Inferior parietal cortex (tissue), 1 donor: Measurements from ENCODE around the gene A3GALT2.

ENCODE experiments used
- DNase-seq: peaks from one replicate; pipeline ENCODE4 v3.0.0-alpha.2; 2016; ENCODE audit errors: extremely low spot score

The A3GALT2 gene

GRCh38 chr1:33350611-33351280 is 29.8 kb upstream of the A3GALT2 start:
- no peak for DNase-seq

GRCh38 chr1:33349778-33350610 is 29.1 kb upstream of the A3GALT2 start:
- DNase-seq: peak; percentile 76

- peak; percentile 66 for DNase-seq
These were observed 28.3 kb upstream of the A3GALT2 start for GRCh38 chr1:33349081-33349759.

- DNase-seq: no peak
These were observed 27.8 kb upstream of the A3GALT2 start for GRCh38 chr1:33348676-33349080.

GRCh38 chr1:33348194-33348593 is 27.3 kb upstream of the A3GALT2 start:
- DNase-seq: no peak

GRCh38 chr1:33347650-33347992 is 26.7 kb upstream of the A3GALT2 start:
- DNase-seq: peak; percentile 14

- no peak for DNase-seq
These were observed 26.2 kb upstream of the A3GALT2 start for GRCh38 chr1:33346927-33347649.

- no peak for DNase-seq
These were observed 25.6 kb upstream of the A3GALT2 start for GRCh38 chr1:33346533-33346926.

GRCh38 chr1:33344896-33345560 is 24.1 kb upstream of the A3GALT2 start:
- DNase-seq: no peak

- DNase-seq: no peak
These were observed 22.6 kb upstream of the A3GALT2 start for GRCh38 chr1:33343539-33343938.

GRCh38 chr1:33342041-33342723 is 21.3 kb upstream of the A3GALT2 start:
- DNase-seq: no peak

- no peak for DNase-seq
These were observed 20.3 kb upstream of the A3GALT2 start for GRCh38 chr1:33341190-33341589.

GRCh38 chr1:33339413-33339812 is 18.5 kb upstream of the A3GALT2 start:
- no peak for DNase-seq

GRCh38 chr1:33338440-33339211 is 17.7 kb upstream of the A3GALT2 start:
- DNase-seq: no peak

- DNase-seq: no peak
These were observed 17.1 kb upstream of the A3GALT2 start for GRCh38 chr1:33338048-33338439.

- no peak for DNase-seq
These were observed 16.5 kb upstream of the A3GALT2 start for GRCh38 chr1:33337441-33337840.

GRCh38 chr1:33336580-33336979 is 15.7 kb upstream of the A3GALT2 start:
- DNase-seq: no peak

- no peak for DNase-seq
These were observed 14.1 kb upstream of the A3GALT2 start for GRCh38 chr1:33335020-33335419.

GRCh38 chr1:33334081-33334552 is 13.2 kb upstream of the A3GALT2 start:
- DNase-seq: no peak

GRCh38 chr1:33332881-33333280 is 12.0 kb upstream of the A3GALT2 start:
- no peak for DNase-seq
